H1 (cell line): ENCODE measurements around the gene RSL24D1. TPM values are rescaled to one million over a fixed set of nuclear protein-coding genes. Genes with fewer than 3 reads are reported as not detected.

Experiments used
- CBX5 ChIP-seq: fragments of 300-800, 300-1000 bp; sonication (generic); IDR thresholded peaks from 2 replicates; pipeline ENCODE4 v1.7.1; 2016; ENCODE audit warnings: antibody characterized with exemption, low read length, low read depth
- FOSL1 ChIP-seq: IDR thresholded peaks from 2 replicates; pipeline ENCODE4 v1.6.1; 2011; ENCODE audit warnings: mild to moderate bottlenecking, low read depth, low read length, moderate library complexity; ENCODE audit not compliant: insufficient read depth
- polyA plus RNA-seq, 7 experiments: library from polyadenylated mRNA; depleted of rRNA in 3 of 7; stranded (reverse) in 5 of 7; unstranded in 2 of 7; fragments of >200 nt in 5 of 7; fragments of 200-250 nt in 2 of 7; gene quantifications; 1 replicate in 5 of 7; 2 replicates in 1 of 7; 4 replicates in 1 of 7; pipeline versions ENCODE4 v1.2.1 to v1.2.3, GENCODE V29; 2011 to 2013; ENCODE audit warnings: missing spikeins in 2 of 7, mixed read lengths in 2 of 7
- total RNA-seq: library from RNA; stranded (reverse); fragmentation: NEBNext Ultra II Directional; extraction: Animal tissue kit (Norgen Biotek cat#: 25700); gene quantifications from 2 replicates; pipeline ENCODE4 v1.2.1, GENCODE V29; 2021
- TF ChIP-seq, protein P1 (sequence below): fragments of 300-600 bp; sonication (generic); IDR thresholded peaks from 2 replicates; pipeline ENCODE4 v1.7.1; 2012; ENCODE audit warnings: low read length, moderate library complexity, mild to moderate bottlenecking, inconsistent platforms; ENCODE audit not compliant: insufficient replicate concordance

RSL24D1 gene
- total and polyA plus RNA-seq, 2 of the 8 experiments (the other 6 are each of a cell fraction or from before 2014, with no cell fraction given): 45.7 to 130 TPM

DNA sequence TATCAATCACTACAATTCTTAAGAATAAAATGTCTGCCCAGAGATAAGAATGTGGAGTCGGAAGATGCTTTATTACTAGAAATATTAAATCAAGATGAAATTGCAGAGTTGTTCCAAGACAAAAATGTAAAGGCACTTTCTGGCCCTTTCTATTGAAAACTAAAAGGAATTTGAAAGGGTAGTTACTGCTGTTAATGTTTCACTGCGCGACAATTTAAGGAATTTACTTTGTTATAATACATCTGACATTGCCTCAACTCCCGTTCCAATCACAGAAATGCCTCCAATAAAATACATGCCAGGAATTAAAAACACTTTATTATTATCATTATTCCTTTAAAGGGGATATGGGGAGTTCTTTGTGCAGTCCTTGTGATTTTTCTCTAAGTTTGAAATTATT is 26.4 kb downstream of the RSL24D1 start (continued):
- TF ChIP-seq, protein P1, sequence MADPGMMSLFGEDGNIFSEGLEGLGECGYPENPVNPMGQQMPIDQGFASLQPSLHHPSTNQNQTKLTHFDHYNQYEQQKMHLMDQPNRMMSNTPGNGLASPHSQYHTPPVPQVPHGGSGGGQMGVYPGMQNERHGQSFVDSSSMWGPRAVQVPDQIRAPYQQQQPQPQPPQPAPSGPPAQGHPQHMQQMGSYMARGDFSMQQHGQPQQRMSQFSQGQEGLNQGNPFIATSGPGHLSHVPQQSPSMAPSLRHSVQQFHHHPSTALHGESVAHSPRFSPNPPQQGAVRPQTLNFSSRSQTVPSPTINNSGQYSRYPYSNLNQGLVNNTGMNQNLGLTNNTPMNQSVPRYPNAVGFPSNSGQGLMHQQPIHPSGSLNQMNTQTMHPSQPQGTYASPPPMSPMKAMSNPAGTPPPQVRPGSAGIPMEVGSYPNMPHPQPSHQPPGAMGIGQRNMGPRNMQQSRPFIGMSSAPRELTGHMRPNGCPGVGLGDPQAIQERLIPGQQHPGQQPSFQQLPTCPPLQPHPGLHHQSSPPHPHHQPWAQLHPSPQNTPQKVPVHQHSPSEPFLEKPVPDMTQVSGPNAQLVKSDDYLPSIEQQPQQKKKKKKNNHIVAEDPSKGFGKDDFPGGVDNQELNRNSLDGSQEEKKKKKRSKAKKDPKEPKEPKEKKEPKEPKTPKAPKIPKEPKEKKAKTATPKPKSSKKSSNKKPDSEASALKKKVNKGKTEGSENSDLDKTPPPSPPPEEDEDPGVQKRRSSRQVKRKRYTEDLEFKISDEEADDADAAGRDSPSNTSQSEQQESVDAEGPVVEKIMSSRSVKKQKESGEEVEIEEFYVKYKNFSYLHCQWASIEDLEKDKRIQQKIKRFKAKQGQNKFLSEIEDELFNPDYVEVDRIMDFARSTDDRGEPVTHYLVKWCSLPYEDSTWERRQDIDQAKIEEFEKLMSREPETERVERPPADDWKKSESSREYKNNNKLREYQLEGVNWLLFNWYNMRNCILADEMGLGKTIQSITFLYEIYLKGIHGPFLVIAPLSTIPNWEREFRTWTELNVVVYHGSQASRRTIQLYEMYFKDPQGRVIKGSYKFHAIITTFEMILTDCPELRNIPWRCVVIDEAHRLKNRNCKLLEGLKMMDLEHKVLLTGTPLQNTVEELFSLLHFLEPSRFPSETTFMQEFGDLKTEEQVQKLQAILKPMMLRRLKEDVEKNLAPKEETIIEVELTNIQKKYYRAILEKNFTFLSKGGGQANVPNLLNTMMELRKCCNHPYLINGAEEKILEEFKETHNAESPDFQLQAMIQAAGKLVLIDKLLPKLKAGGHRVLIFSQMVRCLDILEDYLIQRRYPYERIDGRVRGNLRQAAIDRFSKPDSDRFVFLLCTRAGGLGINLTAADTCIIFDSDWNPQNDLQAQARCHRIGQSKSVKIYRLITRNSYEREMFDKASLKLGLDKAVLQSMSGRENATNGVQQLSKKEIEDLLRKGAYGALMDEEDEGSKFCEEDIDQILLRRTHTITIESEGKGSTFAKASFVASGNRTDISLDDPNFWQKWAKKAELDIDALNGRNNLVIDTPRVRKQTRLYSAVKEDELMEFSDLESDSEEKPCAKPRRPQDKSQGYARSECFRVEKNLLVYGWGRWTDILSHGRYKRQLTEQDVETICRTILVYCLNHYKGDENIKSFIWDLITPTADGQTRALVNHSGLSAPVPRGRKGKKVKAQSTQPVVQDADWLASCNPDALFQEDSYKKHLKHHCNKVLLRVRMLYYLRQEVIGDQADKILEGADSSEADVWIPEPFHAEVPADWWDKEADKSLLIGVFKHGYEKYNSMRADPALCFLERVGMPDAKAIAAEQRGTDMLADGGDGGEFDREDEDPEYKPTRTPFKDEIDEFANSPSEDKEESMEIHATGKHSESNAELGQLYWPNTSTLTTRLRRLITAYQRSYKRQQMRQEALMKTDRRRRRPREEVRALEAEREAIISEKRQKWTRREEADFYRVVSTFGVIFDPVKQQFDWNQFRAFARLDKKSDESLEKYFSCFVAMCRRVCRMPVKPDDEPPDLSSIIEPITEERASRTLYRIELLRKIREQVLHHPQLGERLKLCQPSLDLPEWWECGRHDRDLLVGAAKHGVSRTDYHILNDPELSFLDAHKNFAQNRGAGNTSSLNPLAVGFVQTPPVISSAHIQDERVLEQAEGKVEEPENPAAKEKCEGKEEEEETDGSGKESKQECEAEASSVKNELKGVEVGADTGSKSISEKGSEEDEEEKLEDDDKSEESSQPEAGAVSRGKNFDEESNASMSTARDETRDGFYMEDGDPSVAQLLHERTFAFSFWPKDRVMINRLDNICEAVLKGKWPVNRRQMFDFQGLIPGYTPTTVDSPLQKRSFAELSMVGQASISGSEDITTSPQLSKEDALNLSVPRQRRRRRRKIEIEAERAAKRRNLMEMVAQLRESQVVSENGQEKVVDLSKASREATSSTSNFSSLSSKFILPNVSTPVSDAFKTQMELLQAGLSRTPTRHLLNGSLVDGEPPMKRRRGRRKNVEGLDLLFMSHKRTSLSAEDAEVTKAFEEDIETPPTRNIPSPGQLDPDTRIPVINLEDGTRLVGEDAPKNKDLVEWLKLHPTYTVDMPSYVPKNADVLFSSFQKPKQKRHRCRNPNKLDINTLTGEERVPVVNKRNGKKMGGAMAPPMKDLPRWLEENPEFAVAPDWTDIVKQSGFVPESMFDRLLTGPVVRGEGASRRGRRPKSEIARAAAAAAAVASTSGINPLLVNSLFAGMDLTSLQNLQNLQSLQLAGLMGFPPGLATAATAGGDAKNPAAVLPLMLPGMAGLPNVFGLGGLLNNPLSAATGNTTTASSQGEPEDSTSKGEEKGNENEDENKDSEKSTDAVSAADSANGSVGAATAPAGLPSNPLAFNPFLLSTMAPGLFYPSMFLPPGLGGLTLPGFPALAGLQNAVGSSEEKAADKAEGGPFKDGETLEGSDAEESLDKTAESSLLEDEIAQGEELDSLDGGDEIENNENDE: no peak
- TF ChIP-seq CBX5 (no peak), FOSL1 (no peak)
